ENCODE data around the gene PRKG1.

Gene PRKG1

GRCh38 chr10:52308251-52309031, 1234.2 kb downstream of the PRKG1 start:
- DNase-seq = no peak

- DNase-seq = no peak
Measured at GRCh38 chr10:52312942-52313255, 1238.6 kb downstream of the PRKG1 start.

GRCh38 chr10:52313256-52313932, 1239.1 kb downstream of the PRKG1 start:
- no peak for DNase-seq

GRCh38 chr10:52313933-52314821, 1239.9 kb downstream of the PRKG1 start, which contains the start of gene DKK1:
DKK1 (plus strand) TSS chr10:52314281; CDS start chr10:52314435, 154 bp downstream.
- no peak for DNase-seq

GRCh38 chr10:52314822-52315552, 1240.7 kb downstream of the PRKG1 start:
- no peak for DNase-seq

- DNase-seq = no peak
Measured at GRCh38 chr10:52316001-52316400, 1241.7 kb downstream of the PRKG1 start.

- no peak for DNase-seq
Measured at GRCh38 chr10:52316500-52316899, 1242.2 kb downstream of the PRKG1 start.

- no peak for DNase-seq
Measured at GRCh38 chr10:52318136-52318701, 1243.9 kb downstream of the PRKG1 start.

- no peak for DNase-seq
Measured at GRCh38 chr10:52318822-52319464, 1244.7 kb downstream of the PRKG1 start.

GRCh38 chr10:52319926-52320325, 1245.6 kb downstream of the PRKG1 start:
- no peak for DNase-seq

- DNase-seq = no peak
Measured at GRCh38 chr10:52322323-52322722, 1248.0 kb downstream of the PRKG1 start.

- no peak for DNase-seq
Measured at GRCh38 chr10:52322936-52323335, 1248.6 kb downstream of the PRKG1 start.

- no peak for DNase-seq
Measured at GRCh38 chr10:52326382-52326781, 1252.1 kb downstream of the PRKG1 start.

GRCh38 chr10:52331638-52332364, 1257.5 kb downstream of the PRKG1 start:
- no peak for DNase-seq

GRCh38 chr10:52332815-52333214, 1258.5 kb downstream of the PRKG1 start:
- no peak for DNase-seq

- no peak for DNase-seq
Measured at GRCh38 chr10:52334595-52334994, 1260.3 kb downstream of the PRKG1 start.

- DNase-seq = no peak
Measured at GRCh38 chr10:52335665-52336064, 1261.4 kb downstream of the PRKG1 start.

GRCh38 chr10:52337225-52337624, 1262.9 kb downstream of the PRKG1 start:
- DNase-seq = no peak

- DNase-seq = no peak
Measured at GRCh38 chr10:52343439-52343838, 1269.2 kb downstream of the PRKG1 start.

GRCh38 chr10:52346394-52347326, 1272.4 kb downstream of the PRKG1 start:
- DNase-seq = no peak

Data from activated gamma-delta T cell (primary cell).